T-cell (primary cell): ENCODE results near the gene SMG6. TPM values are rescaled to one million over a fixed set of nuclear protein-coding genes. Genes with fewer than 3 reads are reported as not detected.

ENCODE experiments used
- ATAC-seq, 4 experiments: fragments of 200-7000 bp in 3 of 4; fragments of 150-1000 bp in 1 of 4; cut with Tn5 transposase; replicated peaks in 1 of 4; 1 replicate in 3 of 4; 2 replicates in 1 of 4; pipeline ENCODE4 v1.10.0; 2021; ENCODE audit warnings: moderate library complexity in 3 of 4, mild to moderate bottlenecking in 2 of 4, moderate number of reproducible peaks in 1 of 4
- CTCF ChIA-PET, 2 donors: fragments of 300-600 bp; sonication (Branson Sonifier 250); formaldehyde crosslinking; loops; one replicate each; lab custom pipeline; 2022; ENCODE audit warnings: antibody characterized with exemption in 2 of 2; lab: Charles Lee
- POLR2A ChIA-PET, 2 donors: fragments of 300-600 bp; sonication (Branson Sonifier 250); formaldehyde crosslinking; loops; one replicate each; lab custom pipeline; 2022; ENCODE audit warnings: antibody characterized with exemption in 2 of 2; lab: Charles Lee
- DNase-seq, 35 experiments: peaks; one replicate each; pipeline versions ENCODE4 v3.0.0 to v3.0.0-alpha.2; 2013 to 2023
- H3K27ac ChIP-seq: one replicate; pipeline ENCODE4 v1.5.1; 2013; ENCODE audit warnings: low read length
- H3K27me3 ChIP-seq, 2 experiments: replicated peaks in 1 of 2; 1 replicate in 1 of 2; 2 replicates in 1 of 2; pipeline versions ENCODE4 v1.6.1 to v1.7.0; 2013; ENCODE audit warnings: low read length in 1 of 2, mixed read lengths in 1 of 2; ENCODE audit not compliant: control insufficient read depth in 2 of 2, insufficient read depth in 2 of 2; ENCODE audit errors: extremely low read depth in 1 of 2
- H3K36me3 ChIP-seq, 2 donors: 1 replicate in 1 of 2; 2 replicates in 1 of 2; pipeline versions ENCODE4 v1.6.1 to v1.7.0; 2013; ENCODE audit warnings: low read length in 1 of 2; ENCODE audit not compliant: control insufficient read depth in 2 of 2, insufficient read depth in 1 of 2; ENCODE audit errors: extremely low read depth in 1 of 2
- H3K4me1 ChIP-seq, 2 experiments: 1 replicate in 1 of 2; 2 replicates in 1 of 2; pipeline versions ENCODE4 v1.6.1 to v1.7.0; 2013; ENCODE audit warnings: low read length in 2 of 2, mixed read lengths in 1 of 2; ENCODE audit not compliant: insufficient read depth in 2 of 2, control insufficient read depth in 1 of 2; ENCODE audit errors: extremely low read depth in 1 of 2
- H3K4me3 ChIP-seq, 2 donors: 1 replicate in 1 of 2; 2 replicates in 1 of 2; pipeline versions ENCODE4 v1.5.1 to v1.7.0; 2013; ENCODE audit warnings: mild to moderate bottlenecking in 2 of 2, low read length in 1 of 2, moderate library complexity in 1 of 2; ENCODE audit not compliant: control insufficient read depth in 1 of 2; ENCODE audit errors: extremely low read depth in 1 of 2
- H3K9me3 ChIP-seq: 2 replicates; pipeline ENCODE4 v1.7.0; 2013
- H3K27ac Mint-ChIP-seq, 2 donors: one replicate each; pipeline ENCODE4 v1.8.0; 2020 to 2021; ENCODE audit warnings: mild to moderate bottlenecking in 2 of 2, mixed read lengths in 2 of 2
- H3K27me3 Mint-ChIP-seq, 2 donors: one replicate each; pipeline ENCODE4 v1.8.0; 2021 to 2022; ENCODE audit warnings: mixed read lengths in 2 of 2
- H3K36me3 Mint-ChIP-seq: one replicate; pipeline ENCODE4 v1.8.0; 2021; ENCODE audit warnings: mixed read lengths
- H3K4me1 Mint-ChIP-seq, 3 donors: one replicate each; pipeline ENCODE4 v1.8.0; 2020 to 2022; ENCODE audit warnings: mixed read lengths in 3 of 3, mild to moderate bottlenecking in 1 of 3
- H3K4me3 Mint-ChIP-seq, 3 donors: one replicate each; pipeline ENCODE4 v1.8.0; 2020 to 2022; ENCODE audit warnings: mild to moderate bottlenecking in 3 of 3, mixed read lengths in 3 of 3, moderate library complexity in 3 of 3
- H3K9me3 Mint-ChIP-seq, 3 donors: one replicate each; pipeline ENCODE4 v1.8.0; 2020 to 2022; ENCODE audit warnings: mixed read lengths in 3 of 3
- WGBS: methylation state at CpG from one replicate; pipeline ENCODE4 v1.1.5; 2013; ENCODE audit warnings: missing lambda C conversion rate; ENCODE audit not compliant: insufficient coverage; 5-methylcytosine and 5-hydroxymethylcytosine counted together
- total RNA-seq, 35 experiments: library from RNA in 6 of 35; stranded (reverse) in 6 of 35; fragments of 120-200 nt in 1 of 35; gene quantifications; one replicate each; pipeline versions ENCODE4 v1.2.1 to v1.2.4 and lab custom pipeline; 2013 to 2026

Gene SMG6
- total RNA-seq, 5 donors from 2014 or later (not counting 1 experiment from before 2014, with no cell fraction given) = 42.7 to 55.4 (median 45.9) TPM

GRCh38 chr17:2343421-2343820 is 39.8 kb upstream of the SMG6 start:
- ChIA-PET POLR2A (interaction anchor here in 1 of 2 donors (0.5 kb wide), 1 partner anchor 14 kb away, joined by 7 read pairs; no protein-coding TSS in a partner anchor), CTCF (no interaction called here)
- peaks cover 10 to 12% of the 10 kb centered on the region in 2 donors for H3K36me3 ChIP-seq
- no peak overlapping the region for H3K4me3 ChIP-seq
- no peaks in the 10 kb centered on the region for H3K9me3 Mint-ChIP-seq
- WGBS = 20% methylated on average over 3 of the region's 5 CpGs
- H3K27me3 ChIP-seq = no peaks in the 10 kb centered on the region
- peaks cover 13% of the 10 kb centered on the region for H3K36me3 Mint-ChIP-seq
- H3K4me1 Mint-ChIP-seq = peaks cover 24 to 32% (median 27%) of the 10 kb centered on the region in 3 donors
- H3K27ac Mint-ChIP-seq = peak overlapping the region; percentile 61 to 62
- no peak overlapping the region for H3K4me3 Mint-ChIP-seq
- no peaks in the 10 kb centered on the region for H3K9me3 ChIP-seq
- ATAC-seq (peak; percentile 36 to 81 (median 50)), DNase-seq (peak in 2 of 35 experiments; percentile 22 to 35)
- peaks cover 0 to 7% of the 10 kb centered on the region in 2 experiments for H3K4me1 ChIP-seq
- H3K27ac ChIP-seq = no peak overlapping the region
- no peaks in the 10 kb centered on the region for H3K27me3 Mint-ChIP-seq

- Mint-ChIP-seq H3K27me3 (no peaks in the 10 kb centered on the region), H3K36me3 (peaks cover 15% of the 10 kb centered on the region), H3K4me3 (peak overlapping the region; percentile 79 to 100 (median 85)), H3K4me1 (peaks cover 40 to 52% (median 43%) of the 10 kb centered on the region in 3 donors), H3K27ac (peak overlapping the region; percentile 66 to 80), H3K9me3 (no peaks in the 10 kb centered on the region)
- 40% methylated on average over 4 of the region's 5 CpGs for WGBS
- Histone ChIP-seq H3K9me3 (no peaks in the 10 kb centered on the region), H3K27ac (peak overlapping the region; percentile 33), H3K27me3 (no peaks in the 10 kb centered on the region), H3K4me3 (peak overlapping the region; percentile 78 to 83), H3K36me3 (peaks cover 4 to 20% of the 10 kb centered on the region in 2 donors), H3K4me1 (peaks cover 12 to 33% of the 10 kb centered on the region in 2 experiments)
- ATAC-seq = no peak
- POLR2A ChIA-PET = interaction anchor here in 1 of 2 donors (0.6 kb wide), 1 partner anchor 128 kb away, joined by 3 read pairs; no protein-coding TSS in a partner anchor
- CTCF ChIA-PET = interaction anchor here in 1 of 2 donors (0.9 kb wide), 1 partner anchor 14 kb away, joined by 3 read pairs; no protein-coding TSS in a partner anchor
- peak in 2 of 35 experiments; percentile 13 to 14 for DNase-seq
Measured at GRCh38 chr17:2338315-2338657, 34.7 kb upstream of the SMG6 start.

DNA sequence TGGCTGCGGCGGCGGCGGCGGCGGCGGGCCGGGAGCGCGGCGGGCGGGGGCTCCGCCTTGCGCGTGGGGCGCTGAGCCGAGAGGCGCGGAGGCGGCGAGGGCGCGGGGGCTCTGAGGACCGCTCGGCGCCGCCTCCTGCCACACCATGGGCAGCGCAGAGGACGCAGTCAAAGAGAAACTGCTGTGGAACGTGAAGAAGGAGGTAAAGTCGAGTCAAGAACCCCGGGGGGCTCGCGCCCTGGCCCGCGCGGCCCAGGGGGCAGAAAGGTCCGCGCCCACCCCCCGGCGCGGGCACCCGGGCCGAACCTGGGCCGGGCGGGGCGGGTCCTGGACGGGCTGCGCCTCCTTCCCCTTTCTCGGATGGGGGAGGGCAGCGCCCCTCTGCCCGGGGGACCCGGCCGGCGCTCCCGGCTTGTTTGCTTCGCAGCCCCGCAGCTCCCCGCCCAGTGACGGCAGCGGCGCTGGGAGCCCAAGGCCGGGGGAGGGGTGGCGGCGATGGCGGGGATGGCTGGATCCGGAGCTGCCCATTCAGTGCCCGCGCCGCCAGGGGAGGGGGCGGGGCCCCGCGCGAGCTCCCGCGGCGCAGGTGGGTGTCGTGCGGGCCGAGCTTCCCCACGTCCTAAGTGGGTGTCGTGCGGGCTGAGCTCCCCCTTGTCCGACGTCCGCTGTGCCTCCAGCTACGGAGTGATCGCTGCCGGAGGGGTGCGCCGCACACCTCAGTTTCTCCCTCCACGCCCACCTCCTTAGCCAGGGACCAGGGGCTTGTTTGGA is 34.1 kb upstream of the SMG6 start:
- Mint-ChIP-seq H3K4me1 (peaks cover 35 to 50% (median 38%) of the 10 kb centered on the region in 3 donors), H3K4me3 (peak overlapping the region; percentile 79 to 100 (median 99)), H3K27me3 (no peaks in the 10 kb centered on the region), H3K36me3 (peaks cover 15% of the 10 kb centered on the region), H3K9me3 (no peaks in the 10 kb centered on the region), H3K27ac (peak overlapping the region; percentile 66 to 80)
- Histone ChIP-seq H3K9me3 (no peaks in the 10 kb centered on the region), H3K4me3 (peak overlapping the region; percentile 78 to 83), H3K27ac (peak overlapping the region; percentile 33), H3K27me3 (no peaks in the 10 kb centered on the region), H3K36me3 (peaks cover 4 to 26% of the 10 kb centered on the region in 2 donors), H3K4me1 (peaks cover 12 to 33% of the 10 kb centered on the region in 2 experiments)
- peak; percentile 26 to 37 (median 34) for ATAC-seq
- CTCF ChIA-PET = interaction anchor here (0.7 to 0.9 kb wide), 3 partner anchors 9 to 15 kb away, joined by 3 to 7 read pairs (median 5); no protein-coding TSS in a partner anchor
- WGBS = under 1% methylated on average over 72 of the region's 92 CpGs
- DNase-seq = peak in 33 of 35 experiments; percentile 9 to 65 (median 32)
- POLR2A ChIA-PET = interaction anchor here in 1 of 2 donors (0.6 kb wide), 1 partner anchor 127 kb away, joined by 3 read pairs; no protein-coding TSS in a partner anchor

- peak; percentile 75 to 76 (median 76) for ATAC-seq
Measured at GRCh38 chr17:2336852-2337543, 33.4 kb upstream of the SMG6 start, which contains the start of gene SGSM2. SGSM2 (plus strand) TSS chr17:2337501; CDS start chr17:2337689, 188 bp downstream.

GRCh38 chr17:2336215-2336851 is 32.7 kb upstream of the SMG6 start, which contains the start of gene TSR1:
TSR1 (minus strand) TSS chr17:2336457; CDS start chr17:2336427, 30 bp downstream.
- Mint-ChIP-seq H3K9me3 (no peaks in the 10 kb centered on the region), H3K4me3 (peak within 1 kb of the TSS; percentile 99 to 100 (median 99)), H3K27ac (peak within 1 kb of the TSS; percentile 94 to 96), H3K4me1 (peaks cover 28 to 39% (median 31%) of the 10 kb centered on the region in 3 donors), H3K27me3 (no peaks in the 10 kb centered on the region), H3K36me3 (peaks cover 11% of the 10 kb centered on the region)
- H3K27ac ChIP-seq = peak within 1 kb of the TSS; percentile 74
- ATAC-seq (peak; percentile 81 to 86 (median 84)), DNase-seq (peak; percentile 79 to 93 (median 87))
- POLR2A ChIA-PET = interaction anchor here (0.6 to 1.0 kb wide), 2 partner anchors 55 to 77 kb away, joined by 3 read pairs; no protein-coding TSS in a partner anchor
- H3K9me3 ChIP-seq = no peaks in the 10 kb centered on the region
- peak within 1 kb of the TSS; percentile 83 to 91 for H3K4me3 ChIP-seq
- H3K4me1 ChIP-seq = peaks cover 12 to 33% of the 10 kb centered on the region in 2 experiments
- peaks cover 0 to 38% of the 10 kb centered on the region in 2 donors for H3K36me3 ChIP-seq
- CTCF ChIA-PET = interaction anchor here (0.8 to 1.7 kb wide), 6 partner anchors 12 to 247 kb away, joined by 3 to 11 read pairs (median 3); no protein-coding TSS in a partner anchor
- no peaks in the 10 kb centered on the region for H3K27me3 ChIP-seq
- 0% methylated on average over 38 of the region's 48 CpGs for WGBS

More at GRCh38 chr17:2336852-2337543, 33.4 kb upstream of the SMG6 start, which contains the start of gene SGSM2:
- DNase-seq = peak; percentile 45 to 84 (median 72)
- H3K4me3 Mint-ChIP-seq = peak within 1 kb of the TSS; percentile 99 to 100 (median 99)
- peaks cover 15% of the 10 kb centered on the region for H3K36me3 Mint-ChIP-seq
- WGBS = under 1% methylated on average over 77 of the region's 77 CpGs
- H3K4me1 Mint-ChIP-seq = peaks cover 31 to 43% (median 34%) of the 10 kb centered on the region in 3 donors
- H3K9me3 ChIP-seq = no peaks in the 10 kb centered on the region
- H3K9me3 Mint-ChIP-seq = no peaks in the 10 kb centered on the region
- peaks cover 3 to 32% of the 10 kb centered on the region in 2 donors for H3K36me3 ChIP-seq
- H3K27me3 Mint-ChIP-seq = no peaks in the 10 kb centered on the region
- ChIA-PET CTCF (interaction anchor here (0.7 to 1.7 kb wide), 6 partner anchors 9 to 114 kb away, joined by 3 to 11 read pairs (median 5); no protein-coding TSS in a partner anchor), POLR2A (interaction anchor here (0.6 to 1.0 kb wide), 2 partner anchors 54 to 78 kb away, joined by 3 read pairs; no protein-coding TSS in a partner anchor)
- peak within 1 kb of the TSS; percentile 74 for H3K27ac ChIP-seq
- H3K27ac Mint-ChIP-seq = peak within 1 kb of the TSS; percentile 94 to 96
- H3K4me3 ChIP-seq = peak within 1 kb of the TSS; percentile 83 to 91
- H3K27me3 ChIP-seq = no peaks in the 10 kb centered on the region
- peaks cover 12 to 33% of the 10 kb centered on the region in 2 experiments for H3K4me1 ChIP-seq
